Cardiac muscle cell (in vitro differentiated cells and primary cell): ENCODE results near the gene ADGRF5. TPM values are rescaled to one million over a fixed set of nuclear protein-coding genes. Genes with fewer than 3 reads are reported as not detected.

Source experiments
- DNase-seq, 2 donors: peaks; one replicate each; pipeline versions ENCODE4 v3.0.0 to v3.0.0-alpha.2; 2010 to 2017; ENCODE audit warnings: low read depth in 1 of 2, low spot score in 1 of 2
- H3K27ac ChIP-seq: fragments of 200-600 bp; sonication (generic); 2 replicates; pipeline ENCODE4 v1.5.1; 2016
- H3K27me3 ChIP-seq: fragments of 200-600 bp; sonication (generic); 2 replicates; pipeline ENCODE4 v1.6.0; 2016; ENCODE audit warnings: control low read depth
- H3K36me3 ChIP-seq: fragments of 200-600 bp; sonication (generic); 2 replicates; pipeline ENCODE4 v1.5.1; 2016; ENCODE audit warnings: control low read depth
- H3K4me1 ChIP-seq: fragments of 200-600 bp; sonication (generic); 2 replicates; pipeline ENCODE4 v1.8.1; 2017; ENCODE audit warnings: low read depth, mild to moderate bottlenecking, mixed run types
- H3K4me3 ChIP-seq: fragments of 200-600 bp; sonication (generic); 2 replicates; pipeline ENCODE4 v1.5.1; 2016; ENCODE audit warnings: mild to moderate bottlenecking
- H3K9me3 ChIP-seq: fragments of 200-600 bp; sonication (generic); 2 replicates; pipeline ENCODE4 v1.5.1; 2017; ENCODE audit warnings: low read depth, mild to moderate bottlenecking, control low read depth
- CTCF ChIP-seq: IDR thresholded peaks from 2 replicates; pipeline ENCODE4 v1.5.1; 2012; ENCODE audit warnings: low read depth, mild to moderate bottlenecking, low read length
- polyA plus RNA-seq: library from polyadenylated mRNA; unstranded; fragments of >200 nt; fragmentation: Nextera tagmentation; extraction: Ambion mirVana; gene quantifications from 2 replicates; pipeline ENCODE4 v1.2.1, GENCODE V29; 2016
- total RNA-seq: library from RNA; depleted of rRNA; stranded (reverse); fragments of >200 nt; gene quantifications from 2 replicates; pipeline ENCODE4 v1.2.3, GENCODE V29; 2016

Gene ADGRF5
- total and polyA plus RNA-seq, 2 experiments from 2014 or later: 0.12 TPM; not detected in 1

- H3K27ac ChIP-seq: no peak overlapping the region
- no peaks in the 10 kb centered on the region for H3K27me3 ChIP-seq
- H3K4me3 ChIP-seq: no peak overlapping the region
- H3K36me3 ChIP-seq: no peaks in the 10 kb centered on the region
- TF ChIP-seq CTCF: no peak
- peaks cover 4% of the 10 kb centered on the region for H3K4me1 ChIP-seq
- DNase-seq: no peak
- H3K9me3 ChIP-seq: no peaks in the 10 kb centered on the region
Observed at GRCh38 chr6:46954837-46955451, 33.2 kb upstream of the ADGRF5 start.

GRCh38 chr6:46953921-46954320, 32.2 kb upstream of the ADGRF5 start:
- no peak overlapping the region for H3K4me3 ChIP-seq
- H3K27ac ChIP-seq: no peak overlapping the region
- DNase-seq: no peak
- no peaks in the 10 kb centered on the region for H3K27me3 ChIP-seq
- no peaks in the 10 kb centered on the region for H3K36me3 ChIP-seq
- H3K4me1 ChIP-seq: peaks cover 4% of the 10 kb centered on the region
- TF ChIP-seq CTCF: no peak
- H3K9me3 ChIP-seq: no peaks in the 10 kb centered on the region

- no peaks in the 10 kb centered on the region for H3K36me3 ChIP-seq
- no peak for TF ChIP-seq CTCF
- no peaks in the 10 kb centered on the region for H3K27me3 ChIP-seq
- H3K4me3 ChIP-seq: no peak overlapping the region
- peak in 1 of 2 donors; percentile 21 for DNase-seq
- H3K27ac ChIP-seq: no peak overlapping the region
- no peaks in the 10 kb centered on the region for H3K4me1 ChIP-seq
- no peaks in the 10 kb centered on the region for H3K9me3 ChIP-seq
Observed at GRCh38 chr6:46949632-46950280, 28.0 kb upstream of the ADGRF5 start.

GRCh38 chr6:46948699-46949098, 27.0 kb upstream of the ADGRF5 start:
- TF ChIP-seq CTCF: no peak
- DNase-seq: peak; percentile 40 to 85
- no peaks in the 10 kb centered on the region for H3K4me1 ChIP-seq
- no peaks in the 10 kb centered on the region for H3K36me3 ChIP-seq
- no peak overlapping the region for H3K27ac ChIP-seq
- no peak overlapping the region for H3K4me3 ChIP-seq
- no peaks in the 10 kb centered on the region for H3K9me3 ChIP-seq
- no peaks in the 10 kb centered on the region for H3K27me3 ChIP-seq

GRCh38 chr6:46947497-46947896, 25.8 kb upstream of the ADGRF5 start:
- no peak for TF ChIP-seq CTCF
- no peak overlapping the region for H3K4me3 ChIP-seq
- H3K27ac ChIP-seq: no peak overlapping the region
- H3K27me3 ChIP-seq: no peaks in the 10 kb centered on the region
- no peaks in the 10 kb centered on the region for H3K9me3 ChIP-seq
- DNase-seq: no peak
- no peaks in the 10 kb centered on the region for H3K36me3 ChIP-seq
- H3K4me1 ChIP-seq: no peaks in the 10 kb centered on the region
